GM21717 (cell line): ENCODE data around the gene ACOXL.

ENCODE experiments used
- ATAC-seq: cut with Tn5 transposase; IDR thresholded peaks from one replicate; pipeline ENCODE4 v1.9.1; 2021; ENCODE audit warnings: mild to moderate bottlenecking, moderate library complexity; ENCODE audit not compliant: unreplicated experiment

Gene ACOXL

DNA sequence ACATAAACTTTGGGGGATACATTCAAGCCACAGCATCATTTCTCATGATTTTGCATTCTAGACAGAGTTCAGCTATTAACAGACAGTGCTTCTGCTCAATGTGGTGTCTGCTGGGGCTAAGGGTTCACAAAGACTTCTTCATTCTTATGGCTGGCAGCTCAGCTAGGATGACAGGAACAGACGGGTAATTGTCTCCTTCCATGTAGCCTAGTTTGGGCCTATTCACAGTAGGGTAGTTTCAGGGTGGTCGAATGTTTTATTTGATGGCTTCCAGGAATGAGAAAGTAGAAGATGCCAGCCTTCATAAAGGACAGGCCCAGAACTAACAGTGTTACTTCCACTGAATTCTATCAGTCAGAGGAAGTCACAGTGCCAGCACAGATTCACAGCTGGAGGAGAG lies 362.3 kb downstream of the ACOXL start:
- no peak for ATAC-seq

DNA sequence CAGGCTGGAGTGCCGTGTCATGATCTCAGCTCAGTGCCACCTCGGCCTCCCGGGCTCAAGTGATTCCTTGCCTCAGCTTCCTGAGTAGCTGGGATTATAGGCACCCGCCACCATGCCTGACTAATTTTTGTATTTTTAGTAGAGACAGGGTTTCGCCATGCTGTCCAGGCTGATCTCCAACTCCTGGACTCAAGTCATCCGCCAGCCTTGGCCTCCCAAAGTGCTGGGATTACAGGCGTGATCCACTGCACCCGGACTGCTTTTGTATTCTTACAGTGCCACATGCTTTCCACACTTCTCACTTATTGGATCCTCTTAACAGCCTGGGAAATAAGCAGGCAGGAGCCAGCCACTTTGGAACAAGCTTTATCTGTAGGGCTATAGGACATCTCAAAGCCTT lies 363.1 kb downstream of the ACOXL start:
- no peak for ATAC-seq

DNA sequence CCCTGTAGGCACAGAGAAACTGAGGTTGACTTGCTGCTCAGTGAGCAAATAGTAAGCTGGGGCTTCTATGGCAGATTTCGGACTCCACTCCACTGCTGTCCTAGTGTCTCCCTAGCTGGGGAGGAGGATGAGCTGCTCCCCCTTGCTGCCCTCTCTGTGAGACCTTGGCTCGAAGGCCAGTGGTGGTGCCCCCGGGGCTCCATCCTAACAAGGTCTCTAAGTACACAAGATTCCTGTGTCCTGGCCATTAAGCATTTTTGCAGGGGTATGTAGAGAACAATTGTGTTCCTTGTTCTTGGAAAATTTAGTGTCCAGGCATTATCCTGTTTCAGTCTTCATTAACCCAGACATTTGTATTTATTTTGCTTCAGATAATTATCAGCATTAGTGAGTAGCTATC lies 367.0 kb downstream of the ACOXL start:
- ATAC-seq, result no peak

DNA sequence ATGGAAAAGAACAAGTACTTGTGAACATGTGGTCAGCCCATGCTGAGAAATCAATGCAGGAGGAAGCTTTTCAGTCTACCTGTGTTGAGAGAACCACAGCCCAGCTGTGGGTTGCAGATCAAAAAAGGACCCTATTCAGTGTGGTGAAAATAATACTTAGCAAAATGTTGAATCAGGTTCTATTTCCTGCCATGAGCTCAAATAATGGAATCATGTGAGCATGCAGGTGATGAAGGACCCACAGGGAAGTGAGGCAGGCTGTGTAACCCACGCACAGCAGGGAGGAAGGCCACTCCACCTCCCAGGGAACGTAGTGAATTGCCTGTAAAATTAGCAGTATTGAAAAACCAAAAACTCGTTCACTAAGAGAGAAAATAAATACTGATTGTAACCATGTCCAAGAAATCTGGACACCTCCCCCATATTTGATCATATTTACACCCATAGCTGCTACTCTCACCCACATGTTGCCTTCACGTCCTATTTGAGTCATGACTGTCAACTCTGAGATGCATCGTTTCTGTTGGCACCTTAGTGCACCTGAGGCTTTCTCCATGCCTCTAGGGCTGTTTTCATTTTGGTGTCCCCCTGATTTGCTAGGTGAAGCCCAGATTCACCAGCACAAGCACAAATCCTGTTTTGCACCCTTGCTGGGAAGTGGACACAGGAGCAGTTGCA lies 367.9 kb downstream of the ACOXL start:
- peak; percentile 37 for ATAC-seq

DNA sequence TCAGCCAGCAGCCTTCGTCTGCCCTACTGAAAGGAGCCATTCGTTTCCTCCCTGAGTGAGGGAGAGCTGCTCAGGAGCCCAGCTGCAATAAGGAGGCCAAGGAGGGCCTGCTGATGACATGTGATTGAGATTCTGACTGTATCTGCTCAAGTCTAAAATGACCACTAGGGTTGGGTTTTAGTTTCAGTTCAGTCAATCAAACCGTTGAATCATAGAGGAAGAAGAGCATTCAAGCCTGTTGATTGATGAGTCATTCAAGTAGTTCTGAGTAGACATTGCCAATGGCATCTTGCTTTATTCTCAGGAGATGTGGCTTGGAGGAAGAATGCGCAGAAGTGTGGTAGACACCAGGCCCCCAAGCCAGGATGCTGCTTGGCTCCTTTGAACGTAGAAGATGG lies 368.4 kb downstream of the ACOXL start:
- ATAC-seq, result peak; percentile 76

DNA sequence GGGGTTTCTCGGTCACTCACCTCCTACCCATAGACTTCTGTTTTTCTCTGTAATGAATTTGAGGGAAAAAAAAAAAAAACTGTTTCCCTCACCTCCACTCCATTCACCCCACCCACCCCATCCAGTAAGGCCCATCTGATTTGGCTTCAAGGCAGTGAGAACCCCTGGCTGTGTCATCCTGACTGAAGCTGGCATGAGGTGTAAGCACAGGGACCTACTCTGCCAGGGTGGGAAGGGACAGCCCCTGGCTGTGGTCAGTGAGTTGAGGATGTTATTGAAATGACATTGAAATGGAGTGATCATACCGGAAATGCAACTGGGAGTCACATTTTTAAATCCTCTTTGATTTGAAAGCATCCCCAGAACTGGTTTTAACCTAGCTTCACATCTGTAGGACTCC lies 369.2 kb downstream of the ACOXL start:
- ATAC-seq, result no peak

DNA sequence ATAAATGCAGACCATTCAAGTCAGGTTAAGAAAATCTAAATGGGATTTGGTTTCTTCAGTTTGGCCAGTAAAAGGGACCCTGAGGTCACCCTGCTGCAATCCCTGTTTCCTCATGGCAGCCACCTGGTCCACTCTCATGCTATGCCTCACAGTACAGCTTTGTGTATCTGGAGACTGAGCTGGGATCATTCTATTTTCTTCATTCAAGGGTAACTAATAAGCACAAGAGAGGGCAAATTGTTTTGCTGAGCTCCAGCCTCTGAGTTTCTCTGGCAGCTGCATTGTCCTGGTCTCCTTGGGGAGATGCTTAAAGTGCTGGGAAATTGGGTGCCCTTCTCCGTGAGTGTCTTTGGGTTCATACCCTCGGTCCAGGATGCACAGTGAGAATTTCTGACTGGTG lies 369.8 kb downstream of the ACOXL start:
- no peak for ATAC-seq

DNA sequence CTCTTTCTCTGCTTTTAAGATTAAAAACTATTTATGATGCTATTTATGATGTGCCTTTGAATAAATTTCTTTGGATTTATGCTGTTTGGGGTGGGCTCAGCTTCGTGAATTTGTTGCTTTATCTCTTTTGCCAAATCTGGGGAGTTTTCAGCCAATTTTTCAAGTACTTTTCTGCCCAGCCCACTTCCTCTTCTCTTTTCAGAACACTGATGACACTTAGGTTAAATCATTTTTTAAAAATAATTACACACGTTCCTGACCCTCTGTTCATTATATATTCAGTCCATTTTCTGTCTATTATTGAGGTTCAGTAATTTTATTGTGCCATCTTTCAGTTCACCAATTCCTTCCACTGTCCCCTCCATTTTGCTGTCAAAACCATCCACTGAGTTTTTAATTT lies 373.6 kb downstream of the ACOXL start:
- ATAC-seq, result no peak

DNA sequence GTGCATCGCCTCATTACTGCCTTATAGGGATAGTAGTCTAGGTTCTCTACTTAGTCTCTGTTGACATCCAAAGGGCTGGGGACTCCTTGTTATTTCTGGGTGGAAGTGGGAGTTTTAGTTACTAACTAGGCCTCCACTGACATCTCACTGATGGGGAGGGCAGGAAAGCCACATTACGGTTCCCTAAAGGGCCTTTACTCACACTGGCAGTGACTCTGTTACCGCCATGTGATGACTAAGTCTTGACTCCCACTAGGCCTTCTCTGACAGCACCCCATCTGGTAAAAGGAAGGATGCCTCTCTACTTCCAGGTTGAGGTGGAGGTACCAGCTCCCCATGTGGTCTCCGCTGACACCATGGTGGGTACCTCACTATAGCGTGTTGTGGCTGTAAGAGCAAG lies 374.3 kb downstream of the ACOXL start:
- ATAC-seq, result no peak

DNA sequence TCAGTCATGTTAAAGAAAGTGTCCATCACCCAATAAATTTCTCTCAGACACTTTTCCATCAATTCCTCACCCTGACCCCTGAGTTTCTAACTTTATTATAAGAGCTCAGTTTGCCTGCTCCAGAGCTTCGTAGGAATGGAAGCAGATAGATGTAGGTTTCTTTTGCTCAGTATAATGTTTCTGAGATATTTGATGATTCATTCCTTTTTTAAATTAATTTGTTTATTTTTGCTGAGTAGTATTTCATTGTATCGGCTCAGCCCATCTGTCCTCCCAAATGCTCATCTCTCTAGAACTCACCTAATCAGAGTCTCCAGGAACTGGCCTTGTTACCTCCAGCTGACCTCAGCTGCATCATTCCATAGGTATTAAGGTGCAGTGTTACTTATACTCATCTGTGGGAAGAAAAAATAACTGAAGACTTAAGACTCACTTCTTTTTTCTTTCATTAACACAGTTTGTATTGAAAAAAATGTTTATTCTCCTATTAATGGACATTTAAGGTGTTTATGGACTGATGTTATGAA lies 376.4 kb downstream of the ACOXL start:
- ATAC-seq, result no peak

DNA sequence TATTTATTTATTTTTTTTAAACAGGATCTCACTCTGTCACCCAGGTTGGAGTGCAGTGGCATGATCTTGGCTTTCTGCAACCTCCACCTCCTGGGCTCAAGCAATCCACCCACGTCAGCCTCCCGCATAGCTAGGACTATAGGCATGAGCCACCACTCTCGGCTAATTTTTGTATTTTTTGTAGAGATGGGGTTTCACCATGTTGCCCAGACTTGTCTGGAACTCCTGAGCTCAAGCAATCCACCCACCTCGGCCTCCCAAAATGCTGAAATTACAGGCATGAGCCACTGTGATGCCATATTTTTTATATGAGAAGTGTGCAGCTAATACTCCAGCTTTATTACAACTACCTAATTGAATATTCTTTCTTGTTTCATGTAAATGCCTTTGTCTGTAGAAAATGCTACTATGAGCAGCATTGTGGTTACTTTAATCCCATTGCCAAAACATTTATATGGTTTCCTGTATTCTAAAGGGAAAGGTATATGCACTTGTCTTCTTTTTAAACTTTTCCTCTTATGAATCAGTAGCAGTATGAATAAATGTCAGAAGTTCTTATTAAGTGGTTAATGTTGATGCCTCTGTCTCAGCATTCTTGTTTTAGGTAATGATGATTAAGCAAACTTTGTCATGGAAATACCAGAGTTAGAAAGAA lies 378.9 kb downstream of the ACOXL start:
- no peak for ATAC-seq

DNA sequence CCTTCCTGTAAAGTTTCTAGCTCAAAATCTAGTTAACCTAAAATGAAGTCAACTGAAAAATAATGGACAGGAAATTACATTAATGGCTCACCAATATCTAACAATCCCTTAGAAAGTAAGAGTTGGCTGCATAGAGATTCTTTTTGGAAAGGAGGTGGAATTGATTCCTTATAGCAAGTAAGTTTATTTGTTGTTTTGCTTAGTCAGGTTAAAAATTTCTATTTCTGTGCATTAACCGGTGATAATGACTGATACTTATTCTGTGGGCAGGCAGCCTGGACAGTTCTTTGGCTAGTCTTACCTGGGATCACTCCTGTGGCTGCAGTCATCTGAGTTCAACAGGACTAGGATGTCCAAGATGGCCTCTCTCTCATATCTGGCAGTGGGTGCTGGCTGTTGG lies 381.5 kb downstream of the ACOXL start:
- ATAC-seq, result no peak

DNA sequence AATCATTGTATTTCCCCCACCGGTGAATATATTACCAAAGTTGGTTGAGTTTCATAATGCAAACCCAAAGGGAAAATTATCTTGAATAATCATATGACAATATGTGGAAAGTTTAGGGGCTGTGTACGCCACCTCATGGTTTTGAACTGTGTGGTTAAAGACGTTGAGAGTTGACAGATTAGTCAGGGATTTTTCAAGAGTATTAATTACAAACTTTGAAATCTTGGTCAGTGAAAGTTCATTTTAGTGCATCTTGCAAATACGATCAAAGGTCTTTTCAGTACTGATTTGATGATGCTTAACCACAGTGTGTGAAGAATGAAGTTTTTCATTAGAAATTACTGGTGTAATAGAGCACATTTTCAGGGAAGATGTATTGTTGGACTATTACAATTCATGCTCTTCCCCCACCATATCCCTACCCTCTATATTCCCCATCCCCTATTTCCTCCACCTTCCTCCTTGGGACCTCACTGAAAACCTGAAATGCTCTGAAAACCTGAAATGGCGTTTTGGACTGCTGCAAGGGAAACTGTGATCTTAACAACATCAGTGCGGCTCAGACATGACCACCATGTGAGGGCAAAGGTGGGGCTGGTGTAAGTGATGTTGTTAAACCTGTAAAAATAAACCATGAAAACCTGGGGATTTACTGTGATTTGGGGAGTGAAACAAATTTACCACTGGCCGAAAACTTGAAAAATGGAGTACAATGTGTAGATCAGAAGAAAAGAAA lies 383.8 kb downstream of the ACOXL start:
- peak; percentile 28 for ATAC-seq

DNA sequence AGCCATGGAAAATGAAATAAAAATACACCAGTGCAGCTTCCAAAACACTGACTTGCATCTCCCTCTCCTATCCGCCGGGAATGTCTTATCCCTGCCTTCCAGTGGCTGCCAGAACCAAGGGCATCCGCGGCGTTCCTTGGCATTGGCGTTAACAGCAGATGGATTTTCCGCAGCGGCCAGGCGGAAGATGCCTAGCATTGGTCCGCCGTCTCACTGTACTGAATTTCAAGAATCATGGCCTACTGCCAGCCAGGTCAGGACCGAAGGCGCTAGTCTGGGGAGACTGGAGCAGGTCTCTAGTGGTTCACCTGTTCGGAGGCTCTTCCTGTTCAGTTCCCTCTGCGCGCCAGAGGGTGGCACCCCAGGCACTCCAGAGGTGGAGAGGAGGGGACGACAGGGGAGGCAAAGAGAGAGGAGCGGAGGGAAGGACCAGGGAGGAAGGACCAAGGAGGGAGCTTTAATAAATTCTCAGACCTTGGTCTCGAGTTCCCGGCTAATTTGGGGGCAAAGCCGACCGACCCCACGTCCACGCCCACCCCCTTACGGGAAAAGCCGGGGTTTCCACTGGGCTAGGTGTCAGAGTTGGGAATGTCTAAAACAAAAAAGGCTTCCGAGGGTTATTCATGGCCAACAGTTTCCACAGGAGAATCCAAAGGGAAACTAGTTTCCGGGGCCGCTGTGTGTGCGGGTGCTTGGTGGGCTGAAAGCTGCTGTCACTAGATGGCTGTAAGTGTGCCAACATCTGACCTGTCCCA lies 384.6 kb downstream of the ACOXL start:
- ATAC-seq, result no peak

DNA sequence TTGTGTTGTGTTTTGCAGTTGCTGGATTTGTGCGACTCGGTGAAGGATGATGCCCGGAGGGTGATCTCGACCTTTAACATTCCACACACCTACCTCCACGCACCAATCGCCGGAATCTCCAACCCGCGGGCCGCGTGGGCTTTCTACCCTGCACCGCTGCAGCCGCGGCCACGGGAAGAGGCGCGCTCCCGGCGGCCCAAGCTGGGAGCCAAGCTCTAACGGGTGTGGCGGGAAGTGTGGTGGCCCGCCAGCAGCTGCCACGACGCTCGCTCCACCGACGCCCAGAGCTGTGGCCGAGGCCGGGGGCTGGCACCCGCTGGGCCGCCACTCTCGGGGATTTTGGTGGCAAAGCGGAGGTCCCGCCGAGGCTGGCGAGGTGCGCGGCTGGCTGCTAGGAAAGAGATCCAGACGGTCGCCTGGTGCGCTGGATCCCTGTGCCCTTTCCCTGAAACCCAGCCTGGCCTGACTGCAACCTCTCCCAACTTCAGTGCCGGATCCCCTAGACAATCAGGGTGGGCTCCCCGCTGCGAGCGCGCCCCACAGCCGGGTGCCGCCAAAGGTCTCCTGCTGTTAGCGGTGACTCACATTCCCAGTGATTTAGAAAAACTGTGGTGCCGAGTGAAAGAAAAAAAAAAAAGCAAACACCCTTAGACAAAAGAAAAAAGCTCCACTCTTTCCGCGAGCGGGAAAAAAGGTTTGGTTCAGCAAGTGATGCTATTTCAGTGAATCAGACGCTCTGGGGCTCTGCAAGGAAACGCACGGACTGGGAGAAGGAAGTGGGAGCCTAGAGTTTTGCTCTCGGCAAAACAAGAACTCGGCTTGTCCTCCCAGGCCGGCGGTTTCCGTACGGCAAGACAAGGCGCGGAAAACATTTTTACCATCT lies 385.5 kb downstream of the ACOXL start:
- ATAC-seq, result no peak

DNA sequence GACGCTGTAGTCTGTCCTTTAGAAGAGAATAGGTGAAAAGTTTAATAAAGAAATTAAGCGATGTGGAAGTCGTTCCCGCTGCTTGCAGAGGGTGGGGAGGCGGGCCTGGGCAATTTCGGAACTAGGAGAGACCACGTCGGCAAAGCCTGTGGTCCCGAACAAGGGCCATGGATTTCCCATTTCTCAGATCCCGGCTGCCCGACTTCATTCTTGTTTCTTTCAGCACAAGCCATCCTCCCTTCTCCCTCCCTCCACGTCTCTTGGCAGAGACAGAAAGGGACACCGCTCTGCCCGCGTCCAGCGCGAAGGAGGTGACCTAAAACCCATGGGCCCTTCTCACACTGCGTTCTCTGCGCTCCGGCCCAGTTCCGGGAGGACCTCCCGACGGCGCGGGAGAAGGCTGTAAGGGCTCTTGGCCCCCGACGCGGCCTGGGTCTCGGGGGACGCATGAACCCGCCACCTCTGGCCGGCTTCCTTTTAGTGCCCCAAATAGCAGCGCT lies 386.2 kb downstream of the ACOXL start:
- ATAC-seq, result no peak

DNA sequence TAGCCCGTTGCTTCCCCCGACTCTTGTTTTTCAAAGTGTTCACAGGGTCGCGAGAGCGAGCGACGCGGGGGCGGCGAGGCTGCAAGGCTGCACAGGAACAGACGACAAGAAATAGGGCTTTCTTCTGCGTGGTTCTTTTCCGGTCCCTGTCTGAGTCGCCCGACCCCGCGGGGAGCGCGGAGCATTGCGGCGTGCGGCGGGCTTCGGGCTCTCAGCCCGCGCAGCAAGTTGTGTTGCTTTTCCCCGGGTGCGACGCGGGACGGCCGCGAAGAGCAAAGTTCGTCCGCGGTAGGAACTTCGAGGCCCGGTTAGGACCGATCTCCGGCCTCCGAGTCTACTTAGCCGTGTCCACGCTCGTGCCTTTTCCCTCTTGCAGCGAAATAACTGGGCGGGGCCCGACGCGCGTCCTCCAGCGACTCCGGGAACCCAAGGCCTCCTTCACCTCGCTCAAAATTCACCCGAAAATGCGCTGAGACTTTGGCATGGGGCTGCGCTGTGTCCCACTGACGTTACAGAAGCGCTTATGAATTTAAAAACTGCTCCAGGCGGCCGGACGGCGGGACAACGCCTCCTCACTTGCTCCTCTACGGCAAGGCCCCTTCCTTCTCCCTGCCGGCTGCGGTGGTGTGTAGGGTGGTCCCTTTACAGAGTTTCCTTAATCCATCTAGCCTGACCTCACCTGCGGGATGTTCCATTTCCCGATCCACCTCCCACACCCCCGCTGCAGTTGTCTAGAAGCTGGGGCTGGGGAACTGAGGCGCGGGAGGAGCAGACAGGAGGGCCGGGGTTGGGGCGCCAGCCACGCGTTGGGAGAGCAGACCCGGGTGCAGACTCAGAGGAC lies 386.8 kb downstream of the ACOXL start:
- no peak for ATAC-seq

DNA sequence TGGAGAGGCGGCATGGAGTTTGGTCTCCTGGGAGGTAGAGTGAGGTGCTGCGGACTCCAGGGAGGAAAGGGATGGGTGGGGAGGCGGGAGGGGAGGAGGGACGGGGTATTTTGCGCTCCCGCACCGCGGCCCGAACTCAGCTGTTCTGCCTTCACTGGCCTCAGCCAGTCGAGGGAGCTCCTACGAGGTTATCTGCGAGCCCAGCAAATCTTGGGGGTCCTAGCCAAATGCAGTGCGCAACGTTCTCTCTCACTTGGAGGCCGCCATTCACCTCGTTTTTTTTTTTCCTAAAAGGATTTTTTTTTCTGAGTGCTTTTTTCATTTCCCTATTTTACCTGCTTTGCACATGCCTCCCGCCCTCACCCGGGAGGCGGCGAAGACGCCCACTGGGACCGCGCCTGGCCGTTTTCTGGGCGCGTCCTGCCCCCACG lies 387.5 kb downstream of the ACOXL start:
- ATAC-seq, result no peak
